ENCODE measurements around the gene GSTO1.

Gene GSTO1

DNA sequence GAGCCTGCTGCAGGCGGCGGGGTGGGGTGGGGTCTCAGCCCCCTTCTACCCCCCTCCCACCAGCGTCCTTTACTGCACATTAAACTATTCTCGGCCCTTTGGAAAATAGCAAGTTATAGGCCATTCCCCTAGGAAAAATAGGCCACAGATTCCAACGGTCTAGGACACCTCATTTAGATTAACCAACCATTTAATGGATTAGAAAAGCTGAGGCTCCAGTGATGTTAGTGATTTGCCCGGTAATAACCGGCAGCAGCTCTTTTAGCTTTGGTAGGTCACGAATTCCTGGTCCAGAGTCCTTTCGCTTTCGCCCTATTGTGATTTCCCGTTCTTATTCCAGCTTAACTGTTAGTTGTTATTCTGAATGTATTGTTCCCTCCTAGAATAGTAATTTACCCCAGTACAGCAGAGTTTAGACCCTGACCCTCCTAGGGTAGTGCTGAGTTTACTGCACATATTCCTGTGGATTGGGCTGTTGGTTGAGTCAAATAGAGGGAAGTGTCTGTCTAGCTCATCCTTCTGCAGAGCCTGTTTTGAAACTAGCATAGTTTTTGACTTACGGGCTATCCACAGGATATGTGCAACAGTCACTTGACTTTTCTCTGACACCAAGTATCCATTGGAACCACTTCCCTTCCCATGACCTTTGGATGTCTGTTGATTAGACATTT, 754 bp downstream of the GSTO1 start:
- peak overlapping the region; percentile 89 for H3K4me3 ChIP-seq (ENCODE audit: control insufficient read depth, low read depth, low read length)
- no peak for DNase-seq (ENCODE audit: low read depth)
- TF ChIP-seq CTCF (IDR thresholded peaks at IDR 0.05; ENCODE audit: control insufficient read depth, insufficient read depth, low read depth, low read length, missing control alignments): no peak

- no peak for DNase-seq (ENCODE audit: low read depth)
- peak overlapping the region; percentile 89 for H3K4me3 ChIP-seq (ENCODE audit: control insufficient read depth, low read depth, low read length)
- TF ChIP-seq CTCF (IDR thresholded peaks at IDR 0.05; ENCODE audit: control insufficient read depth, insufficient read depth, low read depth, low read length, missing control alignments): no peak
These were observed 1.8 kb downstream of the GSTO1 start for GRCh38 chr10:104256335-104256961.

- TF ChIP-seq CTCF (IDR thresholded peaks at IDR 0.05; ENCODE audit: control insufficient read depth, insufficient read depth, low read depth, low read length, missing control alignments): no peak
These were observed 2.5 kb downstream of the GSTO1 start for GRCh38 chr10:104257235-104257634.

DNA sequence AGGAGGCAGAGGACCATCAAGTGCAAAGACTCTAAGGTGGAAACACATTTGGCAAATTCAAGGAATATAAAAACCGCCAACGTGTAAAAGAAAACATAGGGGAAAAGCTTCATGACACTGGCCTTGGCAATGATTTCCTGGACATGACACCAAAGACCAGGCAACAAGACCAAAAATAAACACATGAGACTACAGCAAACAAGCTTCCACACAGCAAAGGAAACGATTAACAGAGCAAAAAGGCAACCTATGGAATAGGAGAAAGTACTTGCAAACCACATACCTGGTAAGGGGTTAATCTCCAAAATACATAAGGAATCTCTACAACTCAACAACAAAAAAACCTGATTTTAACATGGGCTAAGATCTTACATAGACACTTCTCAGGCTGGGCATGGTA, 3.5 kb downstream of the GSTO1 start:
- TF ChIP-seq CTCF (IDR thresholded peaks at IDR 0.05; ENCODE audit: control insufficient read depth, insufficient read depth, low read depth, low read length, missing control alignments): no peak
- no peak overlapping the region for H3K4me3 ChIP-seq (ENCODE audit: control insufficient read depth, low read depth, low read length)
- no peak for DNase-seq (ENCODE audit: low read depth)

More at GRCh38 chr10:104257235-104257634, 2.5 kb downstream of the GSTO1 start:
- no peak for DNase-seq (ENCODE audit: low read depth)
- H3K4me3 ChIP-seq (ENCODE audit: control insufficient read depth, low read depth, low read length): no peak overlapping the region

DNA sequence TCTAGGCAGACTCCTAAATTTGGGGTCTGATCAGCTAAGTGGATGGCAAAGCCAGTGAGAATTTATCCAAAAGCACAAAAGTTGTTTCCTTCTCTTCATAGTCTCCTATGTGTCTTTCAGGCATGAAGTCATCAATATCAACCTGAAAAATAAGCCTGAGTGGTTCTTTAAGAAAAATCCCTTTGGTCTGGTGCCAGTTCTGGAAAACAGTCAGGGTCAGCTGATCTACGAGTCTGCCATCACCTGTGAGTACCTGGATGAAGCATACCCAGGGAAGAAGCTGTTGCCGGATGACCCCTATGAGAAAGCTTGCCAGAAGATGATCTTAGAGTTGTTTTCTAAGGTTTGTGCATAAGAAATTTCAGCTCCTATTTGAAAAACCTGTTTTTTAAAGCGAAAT, 4.8 kb downstream of the GSTO1 start:
- DNase-seq (ENCODE audit: low read depth): no peak
- H3K4me3 ChIP-seq (ENCODE audit: control insufficient read depth, low read depth, low read length): no peak overlapping the region
- TF ChIP-seq CTCF (IDR thresholded peaks at IDR 0.05; ENCODE audit: control insufficient read depth, insufficient read depth, low read depth, low read length, missing control alignments): no peak

DNA sequence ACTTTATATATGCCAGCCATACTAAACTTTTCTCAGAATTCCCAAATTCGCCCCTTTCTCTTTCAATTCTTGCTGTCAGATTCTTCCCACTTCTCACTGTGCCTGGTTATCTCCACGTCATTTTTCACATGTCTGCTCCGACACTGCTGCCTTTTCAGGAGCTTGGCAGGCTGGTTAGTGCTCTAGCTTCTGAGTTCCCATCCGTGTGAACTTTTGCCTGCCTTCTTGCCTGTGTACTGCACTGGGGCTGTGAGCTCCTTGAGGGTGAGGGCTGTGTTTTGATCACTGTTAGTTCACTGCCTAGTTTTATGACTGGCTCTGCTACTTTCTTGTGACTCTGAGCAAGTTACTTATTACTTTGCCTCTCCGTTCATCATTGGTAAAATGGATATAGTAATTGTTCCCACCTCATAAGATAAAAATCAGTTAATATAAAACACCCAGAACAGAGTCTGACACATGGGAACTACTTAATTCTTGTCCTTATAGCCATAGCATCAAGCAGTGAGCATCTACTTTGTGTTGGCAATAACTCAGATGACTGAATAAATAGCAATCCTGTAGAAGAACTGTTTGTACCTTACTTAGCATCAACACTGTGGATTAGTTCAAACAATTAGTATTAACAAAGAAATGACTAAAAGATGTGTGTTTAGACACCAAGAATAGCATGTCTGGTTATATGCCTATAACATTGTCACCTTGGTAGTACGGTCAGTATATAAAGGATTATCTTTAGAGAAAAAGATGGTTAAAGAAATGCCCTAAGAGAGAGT, 5.5 kb downstream of the GSTO1 start:
- TF ChIP-seq CTCF (IDR thresholded peaks at IDR 0.05; ENCODE audit: control insufficient read depth, insufficient read depth, low read depth, low read length, missing control alignments): no peak
- DNase-seq (ENCODE audit: low read depth): no peak
- no peak overlapping the region for H3K4me3 ChIP-seq (ENCODE audit: control insufficient read depth, low read depth, low read length)
